ENCODE measurements around the gene KCNMA1.

The KCNMA1 gene

DNA sequence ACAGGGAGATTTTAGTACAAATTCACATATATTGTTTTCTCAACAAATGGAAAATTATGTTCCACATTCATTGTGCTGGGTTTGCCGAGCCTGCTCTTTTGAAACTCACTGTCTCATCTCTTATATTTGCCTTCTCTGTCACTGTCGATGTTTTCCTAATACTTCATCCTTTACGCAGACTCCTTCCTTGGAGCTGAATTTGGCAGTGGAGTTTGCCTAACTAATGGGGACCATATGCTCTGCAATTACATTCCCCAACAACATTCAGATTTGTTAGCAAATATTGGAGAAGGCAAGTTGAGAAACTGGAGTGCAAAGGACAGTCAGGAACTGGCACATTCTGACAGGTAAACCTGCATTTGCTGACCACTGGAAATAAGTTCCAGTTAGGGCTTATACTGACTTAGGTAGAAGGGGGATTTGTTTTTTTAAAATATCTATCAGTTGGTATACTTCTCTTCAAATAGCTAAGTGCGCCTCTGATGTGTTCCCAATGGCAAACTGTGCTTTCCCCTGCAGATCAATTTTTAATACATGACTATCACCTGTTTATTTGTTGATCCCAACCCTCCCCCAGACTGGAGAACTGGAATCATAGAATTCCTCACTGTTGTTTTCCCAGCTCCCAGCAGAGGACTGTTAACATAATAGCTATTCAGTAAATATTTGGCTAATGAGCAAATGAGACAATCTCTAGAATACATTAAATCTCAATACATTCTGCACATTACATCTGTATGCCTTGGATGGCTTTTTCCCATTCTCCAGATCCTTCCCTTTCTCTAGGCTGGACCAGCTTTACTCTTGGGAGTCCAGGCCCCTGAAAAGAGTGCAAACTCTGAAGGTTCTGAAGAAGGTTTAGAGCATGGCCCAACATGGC is 769.3 kb downstream of the KCNMA1 start:
- in situ Hi-C loops (cut with MboI; ENCODE audit: low sequenced_read_pairs) = no loop called here

- in situ Hi-C loops (cut with MboI; ENCODE audit: low sequenced_read_pairs) = no loop called here
Measured at GRCh38 chr10:76866841-76867586, 770.6 kb downstream of the KCNMA1 start.

DNA sequence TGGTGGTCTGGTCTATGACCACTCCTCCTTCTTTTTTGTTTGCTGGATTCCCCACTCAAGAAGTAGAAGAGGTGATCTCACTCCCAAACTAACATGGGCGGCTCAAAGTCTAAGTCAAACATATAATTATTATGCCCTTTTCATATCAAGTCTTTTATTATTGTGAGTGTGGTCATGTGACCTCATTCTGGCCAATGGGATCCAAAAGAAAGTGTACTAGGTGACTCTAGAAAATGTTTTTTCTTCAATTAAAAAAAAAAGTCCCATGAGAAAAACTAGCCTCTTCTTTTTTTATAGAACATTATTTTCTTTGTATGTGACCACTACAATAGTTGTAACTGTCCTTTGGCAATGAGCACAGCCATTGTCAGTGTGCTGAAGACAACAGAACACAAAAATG is 772.7 kb downstream of the KCNMA1 start:
- in situ Hi-C loops (cut with MboI; ENCODE audit: low sequenced_read_pairs) = no loop called here

DNA sequence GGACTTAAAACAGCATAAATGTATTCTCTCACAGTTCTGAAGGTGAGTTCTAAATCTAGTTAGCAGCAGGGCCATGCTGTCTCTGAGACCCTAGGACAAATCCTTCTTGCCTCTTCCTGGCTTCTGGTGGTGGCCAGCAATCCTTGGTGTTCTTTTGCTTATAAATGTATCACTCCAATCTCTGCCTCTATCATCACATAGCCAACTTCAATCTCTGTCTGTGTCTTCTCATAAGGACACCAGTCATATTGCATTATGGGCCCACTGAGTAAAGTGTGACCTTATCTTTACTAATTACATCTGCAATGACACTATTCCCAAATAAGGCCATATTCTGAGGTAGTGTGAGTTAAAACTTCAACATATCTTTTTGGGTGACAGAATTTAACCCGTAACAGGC is 778.9 kb downstream of the KCNMA1 start:
- in situ Hi-C loops (cut with MboI; ENCODE audit: low sequenced_read_pairs) = no loop called here

- in situ Hi-C loops (cut with MboI; ENCODE audit: low sequenced_read_pairs) = no loop called here
Measured at GRCh38 chr10:76840802-76841201, 796.8 kb downstream of the KCNMA1 start.

- in situ Hi-C loops (cut with MboI; ENCODE audit: low sequenced_read_pairs) = no loop called here
Measured at GRCh38 chr10:76839276-76839675, 798.3 kb downstream of the KCNMA1 start.

GRCh38 chr10:76830218-76830617 is 807.4 kb downstream of the KCNMA1 start:
- in situ Hi-C loops (cut with MboI; ENCODE audit: low sequenced_read_pairs) = no loop called here

GRCh38 chr10:76829724-76830123 is 807.9 kb downstream of the KCNMA1 start:
- in situ Hi-C loops (cut with MboI; ENCODE audit: low sequenced_read_pairs) = no loop called here

All from HL-60/S4 treated with retinoic acid at 250 ng/mL for 4 days and 3 days (cell line).